Measurements from ENCODE around the gene PRKACB. TPM values are rescaled to one million over a fixed set of nuclear protein-coding genes. Genes with fewer than 3 reads are reported as not detected.

Gene PRKACB
- total RNA-seq, 4 donors from 2014 or later: 13.3 to 75.1 (median 34.2) TPM

DNA sequence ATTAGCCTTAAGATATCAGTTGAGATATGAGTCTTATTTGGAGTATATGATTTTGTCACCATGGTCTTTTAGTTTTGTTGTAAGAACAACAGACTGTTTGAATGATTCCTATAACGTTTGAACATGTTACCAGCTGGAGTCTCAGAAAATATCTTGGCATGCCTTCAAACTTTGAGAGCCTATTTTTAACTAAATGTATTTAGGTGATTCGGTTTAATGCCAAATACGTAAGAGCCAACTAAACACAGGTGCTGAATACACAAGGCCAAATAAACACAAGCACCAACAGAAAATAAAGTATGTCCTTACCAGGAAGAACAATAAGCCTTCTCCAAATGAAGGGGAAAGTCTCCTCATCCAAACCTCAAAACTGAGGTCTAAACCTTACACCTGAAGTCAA, 48.6 kb downstream of the PRKACB start:
- H3K36me3 ChIP-seq: no peaks in the 10 kb centered on the region
- intact Hi-C loops (cut with DNase I; ENCODE audit: low total_unique reads): no loop called here
- no peaks in the 10 kb centered on the region for H3K27me3 ChIP-seq
- H3K27ac ChIP-seq: no peak overlapping the region
- H3K4me3 ChIP-seq: no peak overlapping the region
- TF ChIP-seq, protein P1, sequence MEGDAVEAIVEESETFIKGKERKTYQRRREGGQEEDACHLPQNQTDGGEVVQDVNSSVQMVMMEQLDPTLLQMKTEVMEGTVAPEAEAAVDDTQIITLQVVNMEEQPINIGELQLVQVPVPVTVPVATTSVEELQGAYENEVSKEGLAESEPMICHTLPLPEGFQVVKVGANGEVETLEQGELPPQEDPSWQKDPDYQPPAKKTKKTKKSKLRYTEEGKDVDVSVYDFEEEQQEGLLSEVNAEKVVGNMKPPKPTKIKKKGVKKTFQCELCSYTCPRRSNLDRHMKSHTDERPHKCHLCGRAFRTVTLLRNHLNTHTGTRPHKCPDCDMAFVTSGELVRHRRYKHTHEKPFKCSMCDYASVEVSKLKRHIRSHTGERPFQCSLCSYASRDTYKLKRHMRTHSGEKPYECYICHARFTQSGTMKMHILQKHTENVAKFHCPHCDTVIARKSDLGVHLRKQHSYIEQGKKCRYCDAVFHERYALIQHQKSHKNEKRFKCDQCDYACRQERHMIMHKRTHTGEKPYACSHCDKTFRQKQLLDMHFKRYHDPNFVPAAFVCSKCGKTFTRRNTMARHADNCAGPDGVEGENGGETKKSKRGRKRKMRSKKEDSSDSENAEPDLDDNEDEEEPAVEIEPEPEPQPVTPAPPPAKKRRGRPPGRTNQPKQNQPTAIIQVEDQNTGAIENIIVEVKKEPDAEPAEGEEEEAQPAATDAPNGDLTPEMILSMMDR (IDR thresholded peaks at IDR 0.05): no peak
- TF ChIP-seq POLR2A (IDR thresholded peaks at IDR 0.05): no peak
- DNase-seq: no peak
- no peaks in the 10 kb centered on the region for H3K4me1 ChIP-seq
- peaks cover 0 to 23% of the 10 kb centered on the region in 2 donors for H3K9me3 ChIP-seq

DNA sequence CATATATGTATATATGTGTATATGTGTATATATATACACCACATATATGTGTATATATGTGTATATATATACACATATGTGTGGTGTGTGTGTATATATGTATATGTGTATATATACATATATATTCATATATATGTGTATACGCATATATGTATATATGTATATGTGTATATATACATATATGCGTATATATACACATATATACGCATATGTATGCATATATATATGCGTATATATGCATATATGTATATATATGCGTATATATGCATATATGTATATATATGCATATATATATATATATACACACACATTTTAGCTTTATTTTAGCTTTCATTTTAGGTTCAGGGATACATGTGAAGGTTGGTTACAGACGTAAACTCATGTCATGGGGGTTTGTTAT, 54.8 kb downstream of the PRKACB start:
- H3K27ac ChIP-seq: no peak overlapping the region
- H3K9me3 ChIP-seq: no peaks in the 10 kb centered on the region
- TF ChIP-seq POLR2A (IDR thresholded peaks at IDR 0.05): no peak
- TF ChIP-seq, protein P1 (IDR thresholded peaks at IDR 0.05): no peak
- intact Hi-C loops (cut with DNase I; ENCODE audit: low total_unique reads): no loop called here
- no peaks in the 10 kb centered on the region for H3K27me3 ChIP-seq
- H3K4me3 ChIP-seq: no peak overlapping the region
- no peaks in the 10 kb centered on the region for H3K4me1 ChIP-seq
- no peaks in the 10 kb centered on the region for H3K36me3 ChIP-seq
- DNase-seq: no peak

DNA sequence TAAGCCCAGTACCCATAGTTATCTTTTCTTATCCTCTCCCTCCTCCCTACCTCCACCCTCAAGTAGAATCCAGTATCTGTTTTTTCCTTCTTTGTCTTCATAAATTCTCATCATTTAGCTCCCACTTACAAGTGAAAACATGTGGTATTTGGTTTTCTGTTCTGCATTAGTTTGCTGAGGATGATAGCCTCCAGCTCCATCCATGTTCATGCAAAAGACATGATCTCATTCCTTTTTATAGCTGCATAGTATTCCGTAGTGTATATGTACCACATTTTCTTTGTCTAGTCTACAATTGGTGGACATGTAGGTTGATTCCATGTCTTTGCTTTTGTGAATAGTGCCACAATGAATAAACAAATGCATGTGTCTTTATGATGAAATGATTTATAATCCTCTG, 55.2 kb downstream of the PRKACB start:
- H3K9me3 ChIP-seq: no peaks in the 10 kb centered on the region
- no peak overlapping the region for H3K27ac ChIP-seq
- H3K4me1 ChIP-seq: no peaks in the 10 kb centered on the region
- intact Hi-C loops (cut with DNase I; ENCODE audit: low total_unique reads): no loop called here
- DNase-seq: no peak
- TF ChIP-seq POLR2A (IDR thresholded peaks at IDR 0.05): no peak
- TF ChIP-seq, protein P1 (IDR thresholded peaks at IDR 0.05): no peak
- H3K4me3 ChIP-seq: no peak overlapping the region
- no peaks in the 10 kb centered on the region for H3K27me3 ChIP-seq
- no peaks in the 10 kb centered on the region for H3K36me3 ChIP-seq

DNA sequence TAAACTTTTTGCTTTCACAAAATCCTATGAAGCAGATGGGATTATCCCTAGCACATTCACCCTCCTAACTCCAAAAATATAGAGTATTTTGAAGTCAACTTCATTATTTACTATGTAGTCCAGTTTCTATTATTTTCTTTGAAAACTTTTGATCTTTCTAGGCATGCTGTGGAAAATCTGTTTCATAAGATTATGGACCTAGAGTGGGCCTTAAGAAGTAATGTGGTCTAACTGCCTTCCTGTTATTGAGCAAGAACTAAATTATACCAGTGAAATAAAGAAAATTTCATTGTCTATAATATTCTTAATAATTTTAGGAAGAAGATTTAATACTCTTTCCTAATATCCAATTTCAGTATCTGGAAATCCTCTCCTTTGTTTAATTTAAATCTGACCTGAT, 58.1 kb downstream of the PRKACB start:
- intact Hi-C loops (cut with DNase I; ENCODE audit: low total_unique reads): no loop called here
- no peaks in the 10 kb centered on the region for H3K9me3 ChIP-seq
- H3K27ac ChIP-seq: no peak overlapping the region
- H3K4me1 ChIP-seq: no peaks in the 10 kb centered on the region
- H3K36me3 ChIP-seq: no peaks in the 10 kb centered on the region
- no peak for TF ChIP-seq POLR2A (IDR thresholded peaks at IDR 0.05)
- TF ChIP-seq, protein P1 (IDR thresholded peaks at IDR 0.05): no peak
- no peak overlapping the region for H3K4me3 ChIP-seq
- DNase-seq: no peak
- H3K27me3 ChIP-seq: no peaks in the 10 kb centered on the region

DNA sequence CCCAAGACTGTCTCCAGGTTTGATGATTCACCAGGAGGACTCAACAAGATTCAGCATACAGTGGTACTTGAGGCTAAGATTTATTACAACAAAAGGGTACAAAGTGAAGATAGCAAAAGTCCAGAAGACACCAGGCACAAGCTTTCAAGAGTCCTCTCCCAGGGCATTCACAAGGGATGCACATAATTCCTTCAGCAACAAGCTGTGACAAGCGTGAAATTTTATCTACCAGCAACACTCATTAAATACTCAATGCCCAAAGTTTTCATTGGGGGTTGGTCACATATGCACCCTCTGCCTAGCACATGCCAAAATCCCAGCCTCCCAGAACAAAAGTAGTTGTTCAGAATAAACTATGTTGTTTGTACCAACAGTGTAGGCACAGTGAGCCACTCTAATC, 62.3 kb downstream of the PRKACB start:
- no peaks in the 10 kb centered on the region for H3K4me1 ChIP-seq
- H3K4me3 ChIP-seq: no peak overlapping the region
- H3K9me3 ChIP-seq: no peaks in the 10 kb centered on the region
- no peak for DNase-seq
- intact Hi-C loops (cut with DNase I; ENCODE audit: low total_unique reads): no loop called here
- H3K36me3 ChIP-seq: no peaks in the 10 kb centered on the region
- no peaks in the 10 kb centered on the region for H3K27me3 ChIP-seq
- TF ChIP-seq, protein P1 (IDR thresholded peaks at IDR 0.05): no peak
- TF ChIP-seq POLR2A (IDR thresholded peaks at IDR 0.05): no peak
- no peak overlapping the region for H3K27ac ChIP-seq

Data from uterus (tissue), 4 donors.